Neural progenitor cell (in vitro differentiated cells): ENCODE data around the gene BTK.

Experiments used
- CTCF ChIP-seq: fragments of 200-600 bp; sonication (generic); IDR thresholded peaks from 2 replicates; pipeline ENCODE4 v1.5.1; 2017; ENCODE audit warnings: antibody characterized with exemption, mild to moderate bottlenecking
- EZH2 ChIP-seq: fragments of 200-600 bp; sonication (generic); IDR thresholded peaks from 2 replicates; pipeline ENCODE4 v1.6.1; 2017; ENCODE audit warnings: antibody characterized with exemption, mild to moderate bottlenecking, moderate library complexity
- EZH2phosphoT487 ChIP-seq: fragments of 200-600 bp; sonication (generic); IDR thresholded peaks from 2 replicates; pipeline ENCODE4 v1.6.1; 2017; ENCODE audit warnings: antibody characterized with exemption

GRCh38 chrX:101388604-101389003 lies 2.6 kb upstream of the BTK start:
- TF ChIP-seq CTCF (no peak), EZH2 (no peak), EZH2phosphoT487 (no peak)
